Liver (tissue), 9 donors: ENCODE data around the gene SLC17A2. TPM values are rescaled to one million over a fixed set of nuclear protein-coding genes. Genes with fewer than 3 reads are reported as not detected.
A peak's percentile ranks its signal among the peaks of the same experiment; 100 is the strongest.

Experiments
- DNase-seq: peaks from one replicate; pipeline ENCODE4 v3.0.0-alpha.2; 2017; ENCODE audit warnings: low spot score
- H3K27ac ChIP-seq, 2 donors: one replicate each; pipeline ENCODE4 v1.7.0; 2013; ENCODE audit warnings: inconsistent platforms in 2 of 2, low read length in 2 of 2, control low read depth in 1 of 2, low read depth in 1 of 2, mild to moderate bottlenecking in 1 of 2
- H3K27me3 ChIP-seq, 4 donors: one replicate each; pipeline versions ENCODE4 v1.6.1 to v1.7.0; 2013; ENCODE audit warnings: low read length in 3 of 4, inconsistent platforms in 1 of 4, mild to moderate bottlenecking in 1 of 4, moderate library complexity in 1 of 4; ENCODE audit not compliant: control insufficient read depth in 4 of 4, insufficient read depth in 4 of 4
- H3K36me3 ChIP-seq, 4 donors: one replicate each; pipeline versions ENCODE4 v1.6.1 to v1.7.0; 2013; ENCODE audit warnings: low read length in 3 of 4, mild to moderate bottlenecking in 3 of 4, low read depth in 1 of 4, moderate library complexity in 1 of 4; ENCODE audit not compliant: control insufficient read depth in 4 of 4, insufficient read depth in 3 of 4
- H3K4me1 ChIP-seq, 4 donors: one replicate each; pipeline versions ENCODE4 v1.6.1 to v1.7.0; 2013; ENCODE audit warnings: low read length in 3 of 4, mild to moderate bottlenecking in 3 of 4, moderate library complexity in 1 of 4; ENCODE audit not compliant: control insufficient read depth in 4 of 4, insufficient read depth in 4 of 4
- H3K4me3 ChIP-seq, 3 donors: one replicate each; pipeline versions ENCODE4 v1.6.1 to v1.7.0; 2013; ENCODE audit warnings: low read length in 3 of 3, control low read depth in 1 of 3, low read depth in 1 of 3, mild to moderate bottlenecking in 1 of 3
- H3K9ac ChIP-seq, 2 donors: one replicate each; pipeline ENCODE4 v1.7.0; 2013; ENCODE audit warnings: low read length in 2 of 2, mild to moderate bottlenecking in 2 of 2, moderate library complexity in 2 of 2, control low read depth in 1 of 2, low read depth in 1 of 2
- H3K9me3 ChIP-seq, 4 donors: one replicate each; pipeline versions ENCODE4 v1.6.1 to v1.7.0; 2013; ENCODE audit warnings: low read length in 3 of 4; ENCODE audit not compliant: control insufficient read depth in 4 of 4
- ATF3 ChIP-seq: IDR thresholded peaks from 2 replicates; pipeline ENCODE4 v1.6.1; 2016; ENCODE audit warnings: antibody characterized with exemption
- CTCF ChIP-seq: fragments of 150-350 bp; IDR thresholded peaks from 2 replicates; pipeline ENCODE4 v1.5.1; 2017; ENCODE audit warnings: improper control_type of control experiment, low read depth, low read length; ENCODE audit not compliant: missing input control
- EGR1 ChIP-seq, 2 donors: IDR thresholded peaks; 2 replicates each; pipeline ENCODE4 v1.6.1; 2016 to 2018; ENCODE audit warnings: antibody characterized with exemption in 2 of 2, low read depth in 2 of 2
- FOXA1 ChIP-seq: IDR thresholded peaks from 2 replicates; pipeline ENCODE4 v1.6.1; 2016; ENCODE audit warnings: antibody characterized with exemption
- FOXA2 ChIP-seq: IDR thresholded peaks from 2 replicates; pipeline ENCODE4 v1.6.1; 2016; ENCODE audit warnings: antibody characterized with exemption
- GABPA ChIP-seq, 2 donors: IDR thresholded peaks in 1 of 2; conservative IDR thresholded peaks in 1 of 2; 2 replicates each; pipeline ENCODE4 v1.6.1; 2016; ENCODE audit warnings: antibody characterized with exemption in 2 of 2, mild to moderate bottlenecking in 1 of 2, moderate library complexity in 1 of 2
- HNF4A ChIP-seq, 2 donors: conservative IDR thresholded peaks; 2 replicates each; pipeline ENCODE4 v1.6.1; 2016; ENCODE audit warnings: antibody characterized with exemption in 2 of 2, mild to moderate bottlenecking in 2 of 2
- HNF4G ChIP-seq: IDR thresholded peaks from 2 replicates; pipeline ENCODE4 v1.6.1; 2016; ENCODE audit warnings: antibody characterized with exemption
- JUND ChIP-seq, 2 donors: IDR thresholded peaks; 2 replicates each; pipeline ENCODE4 v1.6.1; 2016; ENCODE audit warnings: antibody characterized with exemption in 2 of 2
- MAX ChIP-seq: IDR thresholded peaks from 2 replicates; pipeline ENCODE4 v1.6.1; 2016; ENCODE audit warnings: antibody characterized with exemption
- NR2F2 ChIP-seq: IDR thresholded peaks from 2 replicates; pipeline ENCODE4 v1.6.1; 2016; ENCODE audit warnings: antibody characterized with exemption
- RAD21 ChIP-seq, 2 donors: IDR thresholded peaks; 2 replicates each; pipeline ENCODE4 v1.6.1; 2016; ENCODE audit warnings: antibody characterized with exemption in 2 of 2, mild to moderate bottlenecking in 2 of 2
- REST ChIP-seq: IDR thresholded peaks from 2 replicates; pipeline ENCODE4 v1.6.1; 2016; ENCODE audit warnings: antibody characterized with exemption, mild to moderate bottlenecking
- RXRA ChIP-seq, 2 donors: IDR thresholded peaks; 2 replicates each; pipeline ENCODE4 v1.6.1; 2017 to 2018; ENCODE audit warnings: antibody characterized with exemption in 2 of 2, mild to moderate bottlenecking in 1 of 2
- SP1 ChIP-seq: IDR thresholded peaks from 2 replicates; pipeline ENCODE4 v1.6.1; 2018; ENCODE audit warnings: antibody characterized with exemption, mild to moderate bottlenecking
- TAF1 ChIP-seq: conservative IDR thresholded peaks from 2 replicates; pipeline ENCODE4 v1.6.1; 2016; ENCODE audit warnings: antibody characterized with exemption, mild to moderate bottlenecking
- YY1 ChIP-seq: IDR thresholded peaks from 2 replicates; pipeline ENCODE4 v1.6.1; 2016; ENCODE audit warnings: antibody characterized with exemption, mild to moderate bottlenecking
- ZBTB33 ChIP-seq: IDR thresholded peaks from 2 replicates; pipeline ENCODE4 v1.6.1; 2016; ENCODE audit warnings: antibody characterized with exemption
- WGBS: extraction: QIAGEN DNeasy Blood & Tissue Kit; methylation state at CpG from one replicate; pipeline ENCODE4 v1.1.7; 2013; 5-methylcytosine and 5-hydroxymethylcytosine counted together
- polyA plus RNA-seq, 2 donors: library from polyadenylated mRNA; stranded (reverse) in 1 of 2; unstranded in 1 of 2; fragments of 200-250 nt in 1 of 2; fragments of >200 nt in 1 of 2; fragmentation: Nextera tagmentation in 1 of 2; extraction: Ambion mirVana in 1 of 2; gene quantifications; one replicate each; pipeline versions ENCODE4 v1.2.1 to v1.2.3, GENCODE V29; 2013 to 2015
- total RNA-seq, 2 donors: library from RNA; depleted of rRNA; stranded (reverse); fragments of >200 nt; gene quantifications; one replicate each; pipeline ENCODE4 v1.2.3, GENCODE V29; 2014
- donor health status: healthy.
- donor health status: healthy.
- donor health status: healthy.
- donor health status: healthy.
- donor health status: healthy.

SLC17A2 gene
- total and polyA plus RNA-seq, 4 donors = 26.2 to 88.1 (median 37.8) TPM

- TF ChIP-seq MAX (no peak), HNF4A (conservative IDR thresholded peaks at IDR 0.05) (no peak), YY1 (no peak), RXRA (IDR thresholded peaks at IDR 0.05) (no peak), EGR1 (IDR thresholded peaks at IDR 0.05; ENCODE audit: low read depth in 2 of 2) (no peak), ZBTB33 (no peak), JUND (IDR thresholded peaks at IDR 0.05) (no peak)
These were observed 13.4 kb upstream of the SLC17A2 start (continued) for GRCh38 chr6:25943887-25944286.

- no peak overlapping the region for H3K9ac ChIP-seq
- H3K4me1 ChIP-seq = no peaks in the 10 kb centered on the region
- TF ChIP-seq HNF4G (no peak), FOXA2 (no peak), HNF4A (conservative IDR thresholded peaks at IDR 0.05) (peak in 1 of 2 donors; percentile 40), ZBTB33 (no peak), YY1 (peak; percentile 16), EGR1 (IDR thresholded peaks at IDR 0.05; ENCODE audit: low read depth in 2 of 2) (no peak), RAD21 (IDR thresholded peaks at IDR 0.05) (peak; percentile 90 to 96), NR2F2 (no peak), GABPA (IDR thresholded peaks at IDR 0.05 in 1 of 2, conservative IDR thresholded peaks at IDR 0.05 in 1 of 2) (no peak), JUND (IDR thresholded peaks at IDR 0.05) (no peak), CTCF (peak; percentile 61), MAX (no peak), FOXA1 (no peak), REST (no peak), RXRA (IDR thresholded peaks at IDR 0.05) (peak in 1 of 2 donors; percentile 8), SP1 (no peak), ATF3 (no peak), TAF1 (no peak)
- H3K9me3 ChIP-seq = no peaks in the 10 kb centered on the region
- WGBS = 12% methylated on average over 3 of the region's 3 CpGs
- H3K36me3 ChIP-seq = no peaks in the 10 kb centered on the region
- DNase-seq = no peak
- no peaks in the 10 kb centered on the region for H3K27me3 ChIP-seq
- H3K4me3 ChIP-seq = no peak overlapping the region
- H3K27ac ChIP-seq = no peak overlapping the region
These were observed 12.2 kb upstream of the SLC17A2 start for GRCh38 chr6:25942561-25943147.
